HG02571 (cell line): Measurements from ENCODE around the gene ROR1.
"Not testable (repeated sequence)": the region's sequence is repeated elsewhere in the genome, so short reads cannot be mapped to it uniquely, and the experiment has no call there.

Experiments used
- ATAC-seq: cut with Tn5 transposase; IDR thresholded peaks from one replicate; pipeline ENCODE4 v1.9.1; 2021; ENCODE audit warnings: mild to moderate bottlenecking, moderate library complexity; ENCODE audit not compliant: unreplicated experiment

ROR1 gene

GRCh38 chr1:63819795-63820194 is 46.0 kb downstream of the ROR1 start:
- no peak for ATAC-seq

DNA sequence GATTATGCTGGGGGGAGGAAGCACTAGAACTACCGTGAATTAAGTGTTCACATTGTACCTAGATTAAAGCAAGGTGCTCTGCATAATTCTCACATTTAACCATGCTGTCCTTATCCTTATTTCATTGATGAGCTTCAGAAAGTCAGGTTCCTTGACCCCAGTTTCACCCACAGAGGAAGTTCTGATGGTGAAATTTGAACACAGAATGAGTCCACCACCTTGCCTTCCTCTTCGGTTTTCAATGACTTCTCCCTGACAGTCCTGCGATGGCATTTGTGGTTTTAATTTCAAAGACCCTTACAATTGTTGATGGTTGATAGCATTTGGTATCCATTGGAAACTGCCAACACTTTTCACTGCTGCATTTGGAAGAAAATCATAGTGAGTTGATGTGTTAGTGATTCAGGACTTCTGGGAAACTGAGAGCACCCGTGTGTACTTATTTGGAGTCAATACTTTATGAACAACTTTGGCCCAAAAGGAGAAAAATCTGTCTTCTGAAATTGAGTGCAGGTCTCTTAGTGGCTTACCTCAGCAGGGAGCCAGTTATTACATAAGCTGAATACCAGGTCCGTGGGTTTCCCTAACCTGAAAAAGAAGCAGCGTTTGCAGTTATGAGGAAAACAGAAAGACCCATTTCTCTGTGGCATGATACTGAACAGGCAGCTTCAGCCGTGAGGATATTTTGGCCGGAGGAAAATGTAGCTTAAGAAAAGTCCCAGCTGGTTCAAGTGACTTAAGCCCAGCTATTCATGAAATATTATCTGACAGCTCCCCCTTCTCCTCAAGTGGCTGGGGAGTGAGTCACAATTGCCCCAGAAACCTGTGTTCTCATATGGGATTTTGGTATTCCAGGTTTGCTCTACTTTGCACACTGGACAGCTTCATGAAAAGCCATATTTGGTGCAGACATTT is 47.5 kb downstream of the ROR1 start:
- ATAC-seq = no peak

DNA sequence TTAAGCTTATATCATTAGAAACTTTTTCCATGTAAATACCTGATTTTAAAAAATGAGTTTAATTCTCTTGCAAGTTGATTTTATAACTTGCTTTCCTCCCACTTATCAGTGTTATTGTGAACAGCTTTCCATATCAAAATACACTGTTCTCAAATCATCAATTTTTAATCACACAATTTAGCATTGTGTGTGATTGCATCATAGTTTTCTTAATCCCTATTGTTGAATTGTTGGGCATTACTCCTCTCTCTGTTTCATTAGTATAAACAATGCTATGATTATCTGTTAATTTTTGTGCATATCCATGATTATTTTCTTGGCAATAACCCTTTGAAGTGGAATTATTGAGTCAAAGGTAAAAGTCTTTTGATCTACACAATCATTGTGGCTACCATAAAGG is 48.7 kb downstream of the ROR1 start:
- no peak for ATAC-seq

GRCh38 chr1:63824451-63824850 is 50.6 kb downstream of the ROR1 start:
- ATAC-seq = no peak

DNA sequence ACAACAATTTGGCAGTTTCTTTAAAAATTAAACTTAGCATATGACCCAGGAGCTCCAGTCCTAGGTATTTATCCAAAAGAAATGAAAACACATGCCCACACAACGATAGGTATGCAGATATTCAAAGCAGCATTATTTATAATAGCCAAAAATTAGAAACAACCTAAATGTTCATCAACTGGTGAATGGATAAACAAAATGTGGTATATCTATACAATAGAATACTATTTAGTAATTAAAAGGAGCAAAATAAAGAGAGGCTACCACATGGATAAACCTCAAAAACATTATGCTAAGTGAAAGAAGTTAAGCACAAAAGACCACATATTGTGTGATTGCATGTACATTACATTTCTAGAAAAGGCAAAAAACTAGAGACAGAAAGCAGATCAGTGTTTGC is 51.3 kb downstream of the ROR1 start:
- no peak for ATAC-seq

DNA sequence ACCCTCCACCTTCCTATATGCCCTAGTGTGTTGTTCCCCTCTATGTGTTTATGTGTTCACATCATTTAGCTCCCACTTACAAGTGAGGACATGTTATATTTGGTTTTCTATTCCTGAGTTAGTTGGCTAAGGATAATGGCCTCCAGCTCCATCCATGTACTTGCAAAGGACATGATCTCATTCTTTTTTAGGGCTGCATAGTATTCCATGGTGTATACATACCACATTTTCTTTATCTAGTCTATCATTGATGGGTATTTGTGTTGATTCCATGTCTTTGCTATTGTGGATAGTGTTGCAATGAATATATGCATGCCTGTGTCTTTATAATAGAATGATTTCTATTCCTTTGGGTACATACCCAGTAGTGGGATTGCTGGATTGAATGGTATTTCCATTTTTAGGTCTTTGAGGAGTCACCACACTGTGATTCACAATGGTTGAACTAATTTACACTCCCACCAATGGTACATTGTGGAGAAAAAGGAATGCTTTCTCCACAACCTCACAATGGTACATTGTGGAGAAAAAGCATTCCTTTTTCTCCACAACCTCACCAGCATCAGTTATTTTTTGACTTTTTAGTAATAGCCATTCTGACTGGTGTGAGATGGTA is 52.5 kb downstream of the ROR1 start:
- ATAC-seq = not testable (repeated sequence)

DNA sequence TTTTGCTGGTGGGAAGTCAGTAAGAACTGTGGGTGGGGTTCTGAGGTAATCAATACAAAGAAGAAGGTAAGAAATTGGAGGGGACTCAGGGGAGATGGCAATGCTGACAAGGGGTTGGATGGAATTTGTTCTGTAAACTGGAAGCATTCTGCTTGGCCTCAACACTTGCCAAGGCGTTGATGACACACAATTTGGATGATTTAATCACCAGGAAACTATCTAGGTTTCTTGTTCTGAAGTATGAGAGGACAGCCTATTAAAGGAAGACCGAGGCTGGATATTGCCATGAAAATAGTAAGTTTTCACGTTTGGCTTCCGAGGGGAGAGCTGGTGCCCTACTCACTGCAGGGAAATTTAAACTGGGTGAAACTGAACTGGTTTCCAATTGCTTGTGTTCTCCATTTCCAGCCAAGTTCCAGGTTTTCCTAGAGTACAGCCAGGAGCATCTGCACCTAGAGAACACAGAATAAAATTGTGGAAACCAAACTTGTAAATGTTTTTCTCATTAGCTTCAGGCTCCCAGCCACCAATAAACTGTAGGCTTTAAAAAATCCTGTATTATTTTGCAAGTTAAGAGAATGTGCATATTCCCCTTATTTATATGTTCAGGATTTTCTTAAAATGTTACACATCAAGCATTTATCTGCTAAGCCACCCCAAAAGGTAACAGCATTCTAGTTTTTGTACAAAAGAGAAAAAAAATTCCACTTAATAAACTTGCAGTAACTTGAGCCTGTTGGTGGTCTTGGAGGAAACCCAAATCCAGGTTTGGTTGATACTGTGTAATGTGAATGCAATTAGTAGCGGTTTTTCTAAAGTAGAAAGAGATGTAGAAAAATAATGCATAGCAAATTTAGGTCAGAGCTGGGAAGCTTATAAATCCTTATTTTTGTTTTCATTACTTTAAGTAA is 53.8 kb downstream of the ROR1 start:
- ATAC-seq = no peak

GRCh38 chr1:63828322-63829044 is 54.7 kb downstream of the ROR1 start:
- no peak for ATAC-seq

GRCh38 chr1:63829349-63830327 is 55.8 kb downstream of the ROR1 start:
- ATAC-seq = no peak

DNA sequence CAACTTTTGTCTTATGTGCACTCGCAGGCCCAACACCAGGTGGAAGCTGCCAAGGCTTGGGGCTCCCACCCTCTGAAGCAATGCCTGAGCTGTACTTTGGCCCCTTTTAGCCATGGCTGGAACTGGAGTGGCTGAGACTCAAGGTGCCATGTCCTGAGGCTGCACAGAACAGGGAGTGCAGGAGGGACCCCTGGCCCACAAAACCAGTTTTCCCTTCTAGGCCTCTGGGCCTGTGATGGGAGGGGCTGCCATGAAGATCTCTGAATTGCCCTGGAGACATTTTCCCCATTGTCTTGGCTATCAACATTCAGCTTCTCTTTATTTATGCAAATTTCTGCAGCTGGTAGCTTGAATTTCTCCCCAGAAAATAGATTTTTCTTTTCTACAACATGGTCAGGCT is 57.6 kb downstream of the ROR1 start:
- no peak for ATAC-seq

GRCh38 chr1:63833363-63834119 is 59.7 kb downstream of the ROR1 start:
- no peak for ATAC-seq

GRCh38 chr1:63835128-63835527 is 61.3 kb downstream of the ROR1 start:
- no peak for ATAC-seq

DNA sequence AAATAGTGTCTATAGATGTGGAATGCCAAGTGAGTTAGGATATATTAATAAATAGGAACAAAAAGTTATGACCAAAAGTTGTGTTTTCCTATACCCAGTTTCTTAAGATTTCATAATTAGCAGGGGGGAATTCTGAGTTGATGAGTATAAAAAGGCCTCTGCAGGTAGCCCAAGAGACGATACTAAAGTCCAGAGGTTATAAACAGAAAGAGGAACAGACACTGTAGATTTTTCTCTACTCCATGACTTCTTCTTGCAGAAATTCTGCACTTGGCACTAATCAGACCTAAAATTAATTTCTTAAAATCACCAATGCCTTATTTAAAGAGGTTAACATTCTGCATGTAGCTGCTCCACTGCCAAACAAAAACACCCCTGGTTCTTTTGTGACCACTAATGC is 62.6 kb downstream of the ROR1 start:
- ATAC-seq = no peak

DNA sequence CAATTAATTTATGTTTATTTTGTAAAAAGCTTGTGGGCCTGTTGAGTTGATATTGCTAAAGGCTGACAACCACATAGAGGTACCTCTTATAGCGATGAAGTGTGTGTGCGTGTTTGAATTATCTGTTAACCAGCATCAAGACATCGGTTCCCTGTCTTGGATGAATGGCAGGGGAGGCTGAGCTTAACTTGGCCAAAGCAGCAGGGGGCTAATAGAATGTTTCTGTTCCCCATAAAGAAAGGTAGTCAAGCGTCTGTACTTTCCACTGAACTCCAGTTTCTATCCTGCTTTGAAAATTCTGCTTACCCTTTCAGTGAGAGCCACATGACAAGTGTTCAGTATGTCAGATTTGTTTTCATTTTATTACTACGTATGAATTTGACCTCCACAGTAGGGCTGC is 63.0 kb downstream of the ROR1 start:
- ATAC-seq = no peak

DNA sequence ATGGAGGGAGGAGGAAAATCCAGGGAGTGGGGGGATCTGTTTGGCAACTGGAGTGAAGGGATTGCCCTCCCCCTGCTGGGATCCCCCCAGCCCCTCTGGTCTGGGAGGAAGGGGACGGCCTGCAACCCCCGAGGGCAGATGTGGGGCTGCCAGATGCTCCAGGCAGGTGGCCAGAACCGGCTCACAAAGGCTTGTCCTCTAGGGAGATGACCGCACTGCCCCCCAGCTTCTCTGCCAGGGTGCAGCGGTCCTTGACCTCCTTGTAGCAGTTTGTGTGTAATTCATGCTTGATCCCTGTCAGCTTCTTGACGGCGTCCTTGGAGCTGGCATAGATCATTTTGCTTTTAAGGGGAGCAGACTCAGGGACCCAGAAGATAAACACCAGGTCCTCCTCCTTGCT is 69.2 kb downstream of the ROR1 start:
- ATAC-seq = no peak

GRCh38 chr1:63843884-63844283 is 70.1 kb downstream of the ROR1 start:
- no peak for ATAC-seq

DNA sequence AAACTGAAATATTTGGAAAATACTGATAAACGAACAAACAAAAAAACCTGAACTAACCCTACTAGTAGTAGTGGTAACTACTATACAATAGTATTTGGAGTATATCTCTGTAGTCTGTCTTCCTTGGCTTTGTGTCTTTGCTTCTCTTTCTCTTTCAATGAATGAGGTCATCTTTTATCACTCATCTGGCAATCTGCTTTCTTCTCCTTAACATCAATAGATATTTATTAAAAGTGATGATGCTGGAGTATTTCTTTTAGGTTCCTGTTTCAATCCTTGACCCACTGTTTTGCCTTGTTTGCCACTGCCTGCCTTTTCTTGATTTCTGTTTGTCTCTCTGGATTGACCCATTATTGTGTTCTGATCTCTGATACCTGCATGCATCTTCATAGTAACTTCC is 71.5 kb downstream of the ROR1 start:
- no peak for ATAC-seq

DNA sequence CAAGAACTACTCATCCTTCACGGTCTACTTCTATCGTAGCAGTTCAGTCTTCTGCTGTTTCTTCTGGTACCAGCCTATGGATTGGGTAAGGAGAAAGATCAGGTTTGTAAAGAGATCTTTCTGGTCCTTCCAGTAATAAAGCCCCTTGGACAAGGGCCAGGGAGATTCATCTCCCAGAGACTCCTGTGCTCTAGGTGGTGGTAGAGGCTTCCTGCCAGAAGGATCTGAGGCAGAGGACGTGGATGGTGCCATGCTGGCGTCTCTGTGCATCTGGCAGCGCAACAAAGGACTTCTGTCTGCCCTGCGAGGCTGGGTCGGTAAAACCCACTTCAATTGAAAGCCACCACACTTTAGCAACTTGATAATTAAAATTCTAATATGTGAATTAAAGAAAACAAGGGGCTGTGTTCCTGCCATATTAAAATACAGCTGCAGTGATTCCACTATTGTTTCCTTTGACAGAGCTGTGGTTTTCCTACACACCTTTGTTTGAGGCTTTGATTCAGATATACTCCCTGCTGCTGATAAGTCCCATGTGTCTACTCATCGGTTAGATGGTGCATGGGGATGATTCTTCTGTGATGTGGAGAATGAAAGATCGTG is 73.6 kb downstream of the ROR1 start:
- ATAC-seq = no peak
